Measurements from ENCODE around the gene GSDMA. TPM values are rescaled to one million over a fixed set of nuclear protein-coding genes. Genes with fewer than 3 reads are reported as not detected.

Gene GSDMA, protein sequence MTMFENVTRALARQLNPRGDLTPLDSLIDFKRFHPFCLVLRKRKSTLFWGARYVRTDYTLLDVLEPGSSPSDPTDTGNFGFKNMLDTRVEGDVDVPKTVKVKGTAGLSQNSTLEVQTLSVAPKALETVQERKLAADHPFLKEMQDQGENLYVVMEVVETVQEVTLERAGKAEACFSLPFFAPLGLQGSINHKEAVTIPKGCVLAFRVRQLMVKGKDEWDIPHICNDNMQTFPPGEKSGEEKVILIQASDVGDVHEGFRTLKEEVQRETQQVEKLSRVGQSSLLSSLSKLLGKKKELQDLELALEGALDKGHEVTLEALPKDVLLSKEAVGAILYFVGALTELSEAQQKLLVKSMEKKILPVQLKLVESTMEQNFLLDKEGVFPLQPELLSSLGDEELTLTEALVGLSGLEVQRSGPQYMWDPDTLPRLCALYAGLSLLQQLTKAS
- total RNA-seq = under 1 TPM; 0.23 to 0.25 TPM
- 1 to 10 TPM in 1 of 2 donors, under 1 TPM in 1; 0.42 to 1.1 TPM for polyA plus RNA-seq

GRCh38 chr17:39962642-39963220 is at the start of gene GSDMA:
Gene GSDMA, plus strand, starts transcription at chr17:39963004. Its CDS starts 2,684 bp downstream, at chr17:39965688.
- H3K4me3 ChIP-seq (ENCODE audit: low read length in 2 of 2) = no peak within 1 kb of the TSS
- Mint-ChIP-seq H3K36me3 (no peaks in the 10 kb centered on the region), H3K27ac (peak within 1 kb of the TSS in 6 of 7 donors; percentile 62 to 95 (median 81)), H3K4me1 (peaks cover 20 to 57% (median 34%) of the 10 kb centered on the region in 4 donors), H3K27me3 (peaks cover 0 to 5% of the 10 kb centered on the region in 2 donors), H3K9me3 (peaks cover 0 to 2% (median 0%) of the 10 kb centered on the region in 8 donors), H3K4me3 (peak within 1 kb of the TSS in 6 of 8 donors; percentile 16 to 83 (median 49))
- ChIA-PET POLR2A (ENCODE audit: partially characterized antibody) (interaction anchor here (1.1 to 4.5 kb wide), 2 partner anchors 10 to 17 kb away, joined by 3 to 32 read pairs; partner anchors contain the start of gene PSMD3), CTCF (ENCODE audit: partially characterized antibody) (interaction anchor here (0.8 to 14.6 kb wide), 3 partner anchors 9 to 90 kb away, joined by 3 to 197 read pairs (median 3); partner anchors contain the start of gene PSMD3)
- intact Hi-C loops (cut with micrococcal nuclease) = no loop called here
- H3K9me3 ChIP-seq (ENCODE audit: control insufficient read depth in 1 of 2, low read length in 2 of 2) = no peaks in the 10 kb centered on the region
- no peaks in the 10 kb centered on the region for H3K36me3 ChIP-seq (ENCODE audit: insufficient read depth, low read length)
- no peak within 1 kb of the TSS for H3K27ac ChIP-seq (ENCODE audit: low read depth, low read length)
- peaks cover 32% of the 10 kb centered on the region for H3K4me1 ChIP-seq (ENCODE audit: insufficient read depth, low read length)
- no peak for DNase-seq
- H3K27me3 ChIP-seq (ENCODE audit: insufficient read depth, low read length) = no peaks in the 10 kb centered on the region

GRCh38 chr17:39913989-39914388 is 48.8 kb upstream of the GSDMA start:
- no peaks in the 10 kb centered on the region for H3K27me3 Mint-ChIP-seq
- Histone ChIP-seq H3K9me3 (ENCODE audit: control insufficient read depth in 1 of 2, low read length in 2 of 2) (no peaks in the 10 kb centered on the region), H3K4me3 (ENCODE audit: low read length in 2 of 2) (no peak overlapping the region), H3K27ac (ENCODE audit: low read depth, low read length) (no peak overlapping the region), H3K4me1 (ENCODE audit: insufficient read depth, low read length) (peaks cover 14% of the 10 kb centered on the region), H3K36me3 (ENCODE audit: insufficient read depth, low read length) (peaks cover 8% of the 10 kb centered on the region), H3K27me3 (ENCODE audit: insufficient read depth, low read length) (no peaks in the 10 kb centered on the region)
- peaks cover 49 to 55% of the 10 kb centered on the region in 2 donors for H3K36me3 Mint-ChIP-seq
- H3K4me3 Mint-ChIP-seq = no peak overlapping the region
- no peak for DNase-seq
- H3K27ac Mint-ChIP-seq = peak overlapping the region in 2 of 7 donors; percentile 19 to 22
- intact Hi-C loops (cut with micrococcal nuclease) = no loop called here
- H3K4me1 Mint-ChIP-seq = peaks cover 12 to 25% (median 18%) of the 10 kb centered on the region in 4 donors
- H3K9me3 Mint-ChIP-seq = no peaks in the 10 kb centered on the region
- CTCF ChIA-PET (ENCODE audit: partially characterized antibody) = no interaction called here
- POLR2A ChIA-PET (ENCODE audit: partially characterized antibody) = no interaction called here

DNA sequence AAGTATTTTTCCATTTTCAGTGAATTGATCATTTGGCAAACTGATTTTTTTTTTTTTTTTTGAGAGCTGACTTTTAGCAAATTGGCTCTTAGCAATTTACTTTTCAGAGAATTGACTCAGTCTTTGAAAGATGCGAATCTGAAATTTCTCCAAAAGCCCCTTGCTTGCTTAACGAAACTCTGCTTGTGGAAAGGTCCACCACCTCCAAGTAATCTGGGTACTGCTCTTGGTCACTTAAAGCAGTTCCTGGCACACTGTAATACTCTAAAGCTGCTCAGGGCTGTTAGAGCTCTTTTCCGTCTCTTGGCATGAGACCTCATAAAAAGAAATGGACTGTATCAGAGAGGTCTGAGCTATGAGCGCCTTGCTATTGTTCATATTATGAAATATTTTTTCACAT is 47.2 kb upstream of the GSDMA start:
- peaks cover 50 to 54% of the 10 kb centered on the region in 2 donors for H3K36me3 Mint-ChIP-seq
- Histone ChIP-seq H3K27ac (ENCODE audit: low read depth, low read length) (no peak overlapping the region), H3K9me3 (ENCODE audit: control insufficient read depth in 1 of 2, low read length in 2 of 2) (no peaks in the 10 kb centered on the region), H3K27me3 (ENCODE audit: insufficient read depth, low read length) (no peaks in the 10 kb centered on the region), H3K4me3 (ENCODE audit: low read length in 2 of 2) (no peak overlapping the region), H3K36me3 (ENCODE audit: insufficient read depth, low read length) (peaks cover 11% of the 10 kb centered on the region), H3K4me1 (ENCODE audit: insufficient read depth, low read length) (peaks cover 26% of the 10 kb centered on the region)
- no peaks in the 10 kb centered on the region for H3K27me3 Mint-ChIP-seq
- POLR2A ChIA-PET (ENCODE audit: partially characterized antibody) = interaction anchor here (1.4 kb wide), 1 partner anchor 11 kb away, joined by 6 read pairs; no protein-coding TSS in a partner anchor
- DNase-seq = no peak
- peaks cover 16 to 36% (median 26%) of the 10 kb centered on the region in 4 donors for H3K4me1 Mint-ChIP-seq
- intact Hi-C loops (cut with micrococcal nuclease) = no loop called here
- no peak overlapping the region for H3K4me3 Mint-ChIP-seq
- CTCF ChIA-PET (ENCODE audit: partially characterized antibody) = no interaction called here
- no peak overlapping the region for H3K27ac Mint-ChIP-seq
- no peaks in the 10 kb centered on the region for H3K9me3 Mint-ChIP-seq

DNA sequence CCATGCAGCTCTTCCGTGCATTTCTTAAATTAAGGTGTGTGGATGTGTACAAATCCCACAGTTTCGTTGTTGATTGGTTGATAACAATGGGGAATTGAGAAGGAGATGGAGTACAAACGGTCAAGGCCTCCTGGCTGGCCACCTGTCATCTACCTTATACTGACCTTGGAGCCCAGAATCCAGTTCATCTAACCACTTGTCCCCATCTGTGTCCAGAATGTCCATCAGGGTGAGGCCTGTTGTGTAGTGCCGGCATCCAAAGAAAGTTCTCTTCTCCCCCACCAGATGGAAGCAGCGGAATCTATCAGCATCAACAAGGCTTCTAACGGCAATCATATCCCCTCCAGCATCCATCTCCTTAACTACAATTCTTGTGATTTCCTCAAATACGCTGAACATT is 45.9 kb upstream of the GSDMA start:
- Mint-ChIP-seq H3K4me1 (peaks cover 20 to 49% (median 39%) of the 10 kb centered on the region in 4 donors), H3K27me3 (no peaks in the 10 kb centered on the region), H3K9me3 (no peaks in the 10 kb centered on the region), H3K4me3 (no peak overlapping the region), H3K27ac (peak overlapping the region in 4 of 7 donors; percentile 3 to 39 (median 24)), H3K36me3 (peaks cover 49 to 55% of the 10 kb centered on the region in 2 donors)
- Histone ChIP-seq H3K27me3 (ENCODE audit: insufficient read depth, low read length) (no peaks in the 10 kb centered on the region), H3K36me3 (ENCODE audit: insufficient read depth, low read length) (peaks cover 22% of the 10 kb centered on the region), H3K4me1 (ENCODE audit: insufficient read depth, low read length) (peaks cover 40% of the 10 kb centered on the region), H3K4me3 (ENCODE audit: low read length in 2 of 2) (no peak overlapping the region), H3K27ac (ENCODE audit: low read depth, low read length) (no peak overlapping the region), H3K9me3 (ENCODE audit: control insufficient read depth in 1 of 2, low read length in 2 of 2) (no peaks in the 10 kb centered on the region)
- no peak for DNase-seq
- POLR2A ChIA-PET (ENCODE audit: partially characterized antibody) = interaction anchor here (2.7 kb wide), 1 partner anchor 10 kb away, joined by 13 read pairs; the partner anchor contains the start of genes LRRC3C and ORMDL3
- CTCF ChIA-PET (ENCODE audit: partially characterized antibody) = no interaction called here
- intact Hi-C loops (cut with micrococcal nuclease) = no loop called here

GRCh38 chr17:39919087-39919683 is 43.6 kb upstream of the GSDMA start:
- H3K9me3 ChIP-seq (ENCODE audit: control insufficient read depth in 1 of 2, low read length in 2 of 2) = no peaks in the 10 kb centered on the region
- H3K4me1 Mint-ChIP-seq = peaks cover 24 to 67% (median 55%) of the 10 kb centered on the region in 4 donors
- H3K4me3 Mint-ChIP-seq = peak overlapping the region in 4 of 8 donors; percentile 35 to 70 (median 44)
- no peak overlapping the region for H3K27ac ChIP-seq (ENCODE audit: low read depth, low read length)
- DNase-seq = no peak
- no peak overlapping the region for H3K4me3 ChIP-seq (ENCODE audit: low read length in 2 of 2)
- peaks cover 62% of the 10 kb centered on the region for H3K4me1 ChIP-seq (ENCODE audit: insufficient read depth, low read length)
- no peaks in the 10 kb centered on the region for H3K9me3 Mint-ChIP-seq
- peaks cover 49 to 59% of the 10 kb centered on the region in 2 donors for H3K36me3 Mint-ChIP-seq
- H3K27me3 ChIP-seq (ENCODE audit: insufficient read depth, low read length) = no peaks in the 10 kb centered on the region
- CTCF ChIA-PET (ENCODE audit: partially characterized antibody) = no interaction called here
- peak overlapping the region in 3 of 7 donors; percentile 29 to 83 (median 79) for H3K27ac Mint-ChIP-seq
- POLR2A ChIA-PET (ENCODE audit: partially characterized antibody) = interaction anchor here (1.3 to 2.7 kb wide), 2 partner anchors 8 to 43 kb away, joined by 3 to 13 read pairs; partner anchors contain the start of genes LRRC3C and ORMDL3
- H3K36me3 ChIP-seq (ENCODE audit: insufficient read depth, low read length) = peaks cover 45% of the 10 kb centered on the region
- no peaks in the 10 kb centered on the region for H3K27me3 Mint-ChIP-seq
- intact Hi-C loops (cut with micrococcal nuclease) = no loop called here

- H3K27ac Mint-ChIP-seq = peak overlapping the region; percentile 72 to 90 (median 82)
- H3K4me3 Mint-ChIP-seq = peak overlapping the region in 5 of 8 donors; percentile 22 to 68 (median 57)
Observed at GRCh38 chr17:39920218-39921210, 42.3 kb upstream of the GSDMA start.

More at GRCh38 chr17:39920218-39921210, 42.3 kb upstream of the GSDMA start:
- Histone ChIP-seq H3K27me3 (ENCODE audit: insufficient read depth, low read length) (no peaks in the 10 kb centered on the region), H3K4me3 (ENCODE audit: low read length in 2 of 2) (no peak overlapping the region), H3K9me3 (ENCODE audit: control insufficient read depth in 1 of 2, low read length in 2 of 2) (no peaks in the 10 kb centered on the region), H3K4me1 (ENCODE audit: insufficient read depth, low read length) (peaks cover 76% of the 10 kb centered on the region), H3K36me3 (ENCODE audit: insufficient read depth, low read length) (peaks cover 46% of the 10 kb centered on the region), H3K27ac (ENCODE audit: low read depth, low read length) (peak overlapping the region; percentile 32)
- CTCF ChIA-PET (ENCODE audit: partially characterized antibody) = interaction anchor here (0.6 kb wide), 1 partner anchor 320 kb away, joined by 3 read pairs; no protein-coding TSS in a partner anchor
- Mint-ChIP-seq H3K27me3 (no peaks in the 10 kb centered on the region), H3K9me3 (no peaks in the 10 kb centered on the region), H3K36me3 (peaks cover 46 to 57% of the 10 kb centered on the region in 2 donors), H3K4me1 (peaks cover 33 to 80% (median 69%) of the 10 kb centered on the region in 4 donors)
- POLR2A ChIA-PET (ENCODE audit: partially characterized antibody) = no interaction called here
- intact Hi-C loops (cut with micrococcal nuclease) = no loop called here
- peak in 3 of 5 donors; percentile 17 to 58 (median 32) for DNase-seq
